Ishikawa (cell line): ENCODE measurements around the gene B4GAT1.

Experiments used
- CREB1 ChIP-seq: IDR thresholded peaks from 2 replicates; pipeline ENCODE4 v1.6.1; 2012; ENCODE audit warnings: low read depth
- EP300 ChIP-seq: IDR thresholded peaks from 2 replicates; pipeline ENCODE4 v1.6.1; 2012; ENCODE audit warnings: borderline replicate concordance
- YY1 ChIP-seq: IDR thresholded peaks from 2 replicates; pipeline ENCODE4 v1.6.1; 2012; ENCODE audit warnings: low read depth
- TF ChIP-seq, protein P1 (sequence below): IDR thresholded peaks from 2 replicates; pipeline ENCODE4 v1.6.1; 2012; ENCODE audit warnings: low read depth, mild to moderate bottlenecking
- TF ChIP-seq, protein P2 (sequence below): IDR thresholded peaks from 2 replicates; pipeline ENCODE4 v1.6.1; 2012

DNA sequence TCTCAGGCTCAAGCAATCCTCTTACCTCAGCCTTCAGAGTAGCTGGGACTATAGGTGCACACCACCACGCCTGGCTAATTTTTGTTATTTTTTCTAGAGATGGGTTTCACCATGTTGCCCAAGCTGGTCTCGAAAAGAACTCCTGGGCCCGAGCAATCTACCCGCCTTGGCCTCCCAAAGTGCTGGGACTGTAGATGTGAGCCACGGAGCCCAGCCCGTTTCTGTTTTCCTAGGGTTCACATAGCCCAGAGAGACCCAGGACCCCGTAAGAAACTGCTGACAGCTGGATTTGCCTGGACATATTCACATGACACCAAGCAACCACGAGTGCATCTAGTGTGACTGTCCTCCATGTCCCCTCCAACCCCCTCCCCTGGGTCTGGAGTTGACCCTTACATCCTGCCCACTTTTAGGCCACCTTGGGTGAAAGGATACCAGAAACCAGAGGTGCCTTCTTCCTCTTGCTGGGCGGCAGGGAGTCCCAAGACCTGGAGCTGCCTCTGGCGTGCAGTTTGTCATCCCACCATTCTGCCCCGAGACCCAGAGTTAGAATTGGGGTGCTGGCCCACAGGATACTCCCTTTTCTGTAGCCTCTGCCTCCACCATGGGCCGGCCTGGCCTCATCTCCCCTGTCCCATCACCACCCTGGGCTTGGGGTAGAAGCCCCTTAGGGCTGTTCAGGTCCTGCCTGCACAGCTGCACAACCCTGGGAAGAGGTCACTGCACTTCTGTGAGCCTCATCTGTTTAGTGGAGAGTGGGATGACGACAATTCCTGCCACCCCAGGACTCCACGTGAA is 7.5 kb downstream of the B4GAT1 start:
- TF ChIP-seq EP300, result no peak
- TF ChIP-seq, protein P1, sequence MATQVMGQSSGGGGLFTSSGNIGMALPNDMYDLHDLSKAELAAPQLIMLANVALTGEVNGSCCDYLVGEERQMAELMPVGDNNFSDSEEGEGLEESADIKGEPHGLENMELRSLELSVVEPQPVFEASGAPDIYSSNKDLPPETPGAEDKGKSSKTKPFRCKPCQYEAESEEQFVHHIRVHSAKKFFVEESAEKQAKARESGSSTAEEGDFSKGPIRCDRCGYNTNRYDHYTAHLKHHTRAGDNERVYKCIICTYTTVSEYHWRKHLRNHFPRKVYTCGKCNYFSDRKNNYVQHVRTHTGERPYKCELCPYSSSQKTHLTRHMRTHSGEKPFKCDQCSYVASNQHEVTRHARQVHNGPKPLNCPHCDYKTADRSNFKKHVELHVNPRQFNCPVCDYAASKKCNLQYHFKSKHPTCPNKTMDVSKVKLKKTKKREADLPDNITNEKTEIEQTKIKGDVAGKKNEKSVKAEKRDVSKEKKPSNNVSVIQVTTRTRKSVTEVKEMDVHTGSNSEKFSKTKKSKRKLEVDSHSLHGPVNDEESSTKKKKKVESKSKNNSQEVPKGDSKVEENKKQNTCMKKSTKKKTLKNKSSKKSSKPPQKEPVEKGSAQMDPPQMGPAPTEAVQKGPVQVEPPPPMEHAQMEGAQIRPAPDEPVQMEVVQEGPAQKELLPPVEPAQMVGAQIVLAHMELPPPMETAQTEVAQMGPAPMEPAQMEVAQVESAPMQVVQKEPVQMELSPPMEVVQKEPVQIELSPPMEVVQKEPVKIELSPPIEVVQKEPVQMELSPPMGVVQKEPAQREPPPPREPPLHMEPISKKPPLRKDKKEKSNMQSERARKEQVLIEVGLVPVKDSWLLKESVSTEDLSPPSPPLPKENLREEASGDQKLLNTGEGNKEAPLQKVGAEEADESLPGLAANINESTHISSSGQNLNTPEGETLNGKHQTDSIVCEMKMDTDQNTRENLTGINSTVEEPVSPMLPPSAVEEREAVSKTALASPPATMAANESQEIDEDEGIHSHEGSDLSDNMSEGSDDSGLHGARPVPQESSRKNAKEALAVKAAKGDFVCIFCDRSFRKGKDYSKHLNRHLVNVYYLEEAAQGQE, result no peak
- TF ChIP-seq CREB1, result no peak
- TF ChIP-seq, protein P2, sequence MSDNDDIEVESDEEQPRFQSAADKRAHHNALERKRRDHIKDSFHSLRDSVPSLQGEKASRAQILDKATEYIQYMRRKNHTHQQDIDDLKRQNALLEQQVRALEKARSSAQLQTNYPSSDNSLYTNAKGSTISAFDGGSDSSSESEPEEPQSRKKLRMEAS, result no peak
- no peak for TF ChIP-seq YY1
